RWPE1 (cell line): Measurements from ENCODE around the gene KIAA1549.

Source experiments
- CTCF ChIA-PET: fragments of 350-600 bp; sonication (Branson Sonifier 250); formaldehyde crosslinking; extraction: SDS; loops from one replicate; lab custom pipeline; 2021; lab: Yijun Ruan, JAX
- POLR2A ChIA-PET: fragments of 400-600 bp; formaldehyde crosslinking; extraction: SDS; loops from one replicate; lab custom pipeline; 2020; ENCODE audit warnings: antibody characterized with exemption; ENCODE audit not compliant: low non-redundant PET; lab: Yijun Ruan, JAX
- DNase-seq: peaks from one replicate; pipeline ENCODE4 v3.0.0; 2012; ENCODE audit warnings: low spot score
- H3K27ac ChIP-seq: fragments of 450-650 bp; 2 replicates; pipeline ENCODE4 v1.5.1; 2017
- TF ChIP-seq, protein P1 (sequence below): fragments of 450-650 bp; conservative IDR thresholded peaks from 2 replicates; pipeline ENCODE4 v1.5.1; 2017; ENCODE audit warnings: low read depth, mild to moderate bottlenecking

KIAA1549 gene

DNA sequence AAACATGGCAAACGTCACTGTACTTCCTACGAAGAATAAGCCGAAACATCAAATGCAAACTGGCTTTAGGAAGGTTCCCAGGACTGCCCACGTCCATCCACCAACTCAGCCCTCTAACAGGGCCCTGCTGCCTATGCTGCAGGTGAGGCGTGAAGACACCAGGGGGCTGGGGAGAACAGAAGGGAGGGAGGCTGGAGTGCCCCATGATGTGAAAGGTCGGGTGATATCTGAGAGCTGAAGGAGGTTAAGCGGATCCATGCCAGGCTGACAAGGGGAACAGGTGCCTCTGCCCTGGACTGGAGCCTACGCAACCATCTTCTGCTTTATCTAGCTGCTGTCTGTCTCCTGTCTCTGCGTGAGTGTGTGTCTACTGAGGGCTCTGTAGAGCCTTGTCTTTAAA, 143.0 kb downstream of the KIAA1549 start:
- CTCF ChIA-PET: no interaction called here

DNA sequence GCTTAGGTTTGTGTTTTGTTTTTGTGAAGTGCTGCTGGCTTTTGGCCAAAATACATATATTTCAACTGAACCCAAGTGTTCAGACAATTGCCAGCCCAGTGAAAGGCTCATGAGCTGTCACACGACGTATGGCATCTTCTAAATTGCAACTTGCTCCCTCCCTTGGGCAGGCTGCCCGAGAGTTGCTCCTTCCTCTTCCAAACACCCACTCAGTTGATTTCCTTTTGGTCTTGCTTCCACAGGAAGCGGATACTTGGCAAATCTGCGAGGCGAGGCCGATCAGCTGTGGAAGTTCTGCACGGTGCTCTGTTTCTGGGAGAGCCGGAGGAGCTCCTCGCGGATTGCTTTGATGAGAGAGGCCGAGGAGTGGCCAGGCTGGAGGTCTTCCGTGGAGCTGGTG, 143.6 kb downstream of the KIAA1549 start:
- CTCF ChIA-PET: no interaction called here
- no peak overlapping the region for H3K27ac ChIP-seq

More for the DNA sequence above, 143.0 kb downstream of the KIAA1549 start:
- no peak overlapping the region for H3K27ac ChIP-seq
- TF ChIP-seq, protein P1, sequence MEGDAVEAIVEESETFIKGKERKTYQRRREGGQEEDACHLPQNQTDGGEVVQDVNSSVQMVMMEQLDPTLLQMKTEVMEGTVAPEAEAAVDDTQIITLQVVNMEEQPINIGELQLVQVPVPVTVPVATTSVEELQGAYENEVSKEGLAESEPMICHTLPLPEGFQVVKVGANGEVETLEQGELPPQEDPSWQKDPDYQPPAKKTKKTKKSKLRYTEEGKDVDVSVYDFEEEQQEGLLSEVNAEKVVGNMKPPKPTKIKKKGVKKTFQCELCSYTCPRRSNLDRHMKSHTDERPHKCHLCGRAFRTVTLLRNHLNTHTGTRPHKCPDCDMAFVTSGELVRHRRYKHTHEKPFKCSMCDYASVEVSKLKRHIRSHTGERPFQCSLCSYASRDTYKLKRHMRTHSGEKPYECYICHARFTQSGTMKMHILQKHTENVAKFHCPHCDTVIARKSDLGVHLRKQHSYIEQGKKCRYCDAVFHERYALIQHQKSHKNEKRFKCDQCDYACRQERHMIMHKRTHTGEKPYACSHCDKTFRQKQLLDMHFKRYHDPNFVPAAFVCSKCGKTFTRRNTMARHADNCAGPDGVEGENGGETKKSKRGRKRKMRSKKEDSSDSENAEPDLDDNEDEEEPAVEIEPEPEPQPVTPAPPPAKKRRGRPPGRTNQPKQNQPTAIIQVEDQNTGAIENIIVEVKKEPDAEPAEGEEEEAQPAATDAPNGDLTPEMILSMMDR: no peak
- no peak for DNase-seq
- POLR2A ChIA-PET: no interaction called here

DNA sequence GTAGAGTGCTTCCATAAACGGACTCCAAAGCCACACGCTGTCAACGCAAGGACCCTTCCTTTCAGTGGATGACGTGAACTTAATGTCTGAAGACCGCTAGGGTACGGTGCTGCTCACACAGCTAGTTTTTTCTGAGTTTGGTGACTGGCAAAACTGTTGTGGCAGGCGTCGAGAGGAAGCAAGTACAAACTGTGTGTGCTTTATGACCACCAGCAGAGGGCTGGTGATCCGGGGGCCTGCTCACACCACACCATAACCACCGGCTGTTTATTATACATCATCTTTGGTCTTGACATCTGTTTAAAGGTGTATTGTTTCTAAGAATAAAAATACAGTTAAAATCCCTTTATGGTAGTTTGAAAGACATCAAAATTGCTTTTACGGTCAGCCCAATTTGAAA, 146.1 kb downstream of the KIAA1549 start:
- DNase-seq: no peak
- TF ChIP-seq, protein P1: no peak
- ChIA-PET POLR2A (no interaction called here), CTCF (no interaction called here)
- H3K27ac ChIP-seq: no peak overlapping the region

More for the DNA sequence above, 143.6 kb downstream of the KIAA1549 start:
- DNase-seq: no peak
- TF ChIP-seq, protein P1: no peak
- POLR2A ChIA-PET: no interaction called here

DNA sequence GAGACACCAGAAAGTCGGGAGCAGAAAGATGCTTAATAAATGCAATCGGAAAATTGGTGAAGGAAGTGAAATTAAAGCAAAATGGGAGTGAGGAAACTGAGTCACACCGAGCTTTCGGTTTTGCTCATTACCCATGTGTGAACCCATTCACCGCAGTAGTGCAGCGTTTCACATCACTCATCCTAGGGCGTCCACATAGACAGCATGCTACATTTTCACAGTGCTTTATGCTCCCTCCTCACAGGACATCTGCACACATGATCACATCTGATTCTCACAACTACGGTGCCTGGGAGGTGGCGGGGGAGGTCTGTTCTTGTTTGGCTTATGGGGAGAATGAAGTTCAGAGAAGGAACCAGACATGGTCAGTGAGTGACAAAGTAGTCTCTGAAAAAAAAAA, 146.6 kb downstream of the KIAA1549 start:
- ChIA-PET POLR2A (no interaction called here), CTCF (no interaction called here)
- TF ChIP-seq, protein P1: no peak
- H3K27ac ChIP-seq: no peak overlapping the region
- no peak for DNase-seq

DNA sequence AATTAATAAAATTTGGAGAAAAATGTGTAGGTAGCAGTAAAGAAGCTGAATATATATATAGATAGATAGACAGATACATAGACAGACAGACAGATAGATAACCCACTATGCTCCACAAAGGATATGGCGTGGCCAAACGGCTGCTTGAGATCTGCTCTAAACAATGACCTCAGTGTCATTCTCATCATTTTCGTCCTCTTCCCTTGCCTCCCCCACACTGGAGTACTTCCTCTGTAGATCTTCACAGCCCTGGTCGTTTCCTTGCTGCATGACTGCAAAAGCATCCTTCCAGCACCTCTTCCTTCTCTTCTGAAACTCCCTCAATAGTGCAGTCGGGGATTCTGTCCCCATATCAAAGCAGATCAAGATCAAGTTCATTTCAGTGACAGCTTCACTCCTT, 147.6 kb downstream of the KIAA1549 start:
- POLR2A ChIA-PET: no interaction called here
- TF ChIP-seq, protein P1: no peak
- CTCF ChIA-PET: no interaction called here
- no peak for DNase-seq
- no peak overlapping the region for H3K27ac ChIP-seq

DNA sequence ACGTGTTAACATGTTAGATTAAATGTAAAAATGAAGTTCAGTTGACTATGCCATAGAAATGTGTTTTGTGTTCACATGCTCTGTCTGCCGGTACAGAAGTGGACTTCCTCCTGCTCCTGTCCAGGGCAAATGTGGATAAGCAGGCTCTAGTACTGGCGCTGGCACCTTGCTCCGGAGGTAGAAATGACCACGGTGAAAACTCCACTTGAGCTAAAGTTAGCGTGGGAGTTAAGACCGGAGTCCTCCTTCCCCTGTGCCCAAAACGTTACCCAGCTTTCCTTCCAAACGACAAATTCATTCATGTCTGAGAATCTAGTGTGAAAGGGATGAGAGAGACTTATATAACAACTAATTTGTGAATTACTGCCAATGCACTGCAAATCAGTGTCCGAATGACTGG, 148.2 kb downstream of the KIAA1549 start:
- H3K27ac ChIP-seq: no peak overlapping the region
- no peak for DNase-seq
- POLR2A ChIA-PET: no interaction called here
- CTCF ChIA-PET: no interaction called here
- TF ChIP-seq, protein P1: no peak

DNA sequence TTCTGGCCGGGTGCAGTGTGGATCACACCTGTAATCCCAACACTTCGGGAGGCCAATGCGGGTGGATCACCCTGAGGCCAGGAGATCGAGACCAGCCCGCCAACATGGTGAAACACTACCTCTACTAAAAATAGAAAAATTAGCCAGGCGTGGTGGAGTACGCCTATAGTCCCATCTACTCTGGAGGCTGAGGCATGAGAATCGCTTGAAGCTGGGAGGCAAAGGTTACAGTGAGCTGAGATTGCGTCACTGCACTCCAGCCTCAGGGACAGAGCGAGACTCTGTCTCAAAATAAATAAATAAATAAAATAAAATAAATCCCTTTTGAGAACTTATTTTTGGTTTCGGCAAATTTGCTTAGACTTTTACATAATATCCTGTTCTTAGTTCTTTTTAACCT, 151.9 kb downstream of the KIAA1549 start:
- POLR2A ChIA-PET: no interaction called here
- TF ChIP-seq, protein P1: no peak
- H3K27ac ChIP-seq: no peak overlapping the region
- DNase-seq: no peak
- CTCF ChIA-PET: no interaction called here
